ENCODE data around the gene SCN2A.
"Not testable (repeated sequence)": the region's sequence is repeated elsewhere in the genome, so short reads cannot be mapped to it uniquely, and the experiment has no call there.

SCN2A gene

GRCh38 chr2:165328272-165328671 lies 89.1 kb downstream of the SCN2A start:
- no peak for DNase-seq (ENCODE audit: low spot score)

GRCh38 chr2:165344276-165344675 lies 105.1 kb downstream of the SCN2A start:
- not testable (repeated sequence) for DNase-seq (ENCODE audit: low spot score)

GRCh38 chr2:165348441-165348840 lies 109.2 kb downstream of the SCN2A start:
- no peak for DNase-seq (ENCODE audit: low spot score)

GRCh38 chr2:165349181-165349580 lies 110.0 kb downstream of the SCN2A start:
- no peak for DNase-seq (ENCODE audit: low spot score)

DNA sequence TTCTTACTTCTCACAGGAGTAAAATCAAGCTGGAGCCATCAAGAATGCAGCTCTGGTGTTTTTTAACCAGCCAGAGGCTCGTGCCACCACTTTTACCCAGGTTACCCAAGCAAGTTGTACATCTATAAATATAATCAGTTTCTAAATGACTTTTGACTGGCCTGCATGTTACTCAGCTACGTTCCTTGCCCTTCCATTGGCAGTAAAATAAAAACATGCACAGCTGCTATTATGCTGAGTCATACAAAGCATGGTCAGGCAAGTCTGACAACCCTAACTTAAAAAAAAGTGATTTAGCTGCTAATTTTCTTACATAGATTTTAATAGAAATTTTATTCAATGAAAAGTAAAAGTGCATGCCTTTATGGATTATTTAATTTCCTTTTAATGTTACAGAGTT lies 118.5 kb downstream of the SCN2A start:
- peak; percentile 6 for DNase-seq (ENCODE audit: low spot score)

DNA sequence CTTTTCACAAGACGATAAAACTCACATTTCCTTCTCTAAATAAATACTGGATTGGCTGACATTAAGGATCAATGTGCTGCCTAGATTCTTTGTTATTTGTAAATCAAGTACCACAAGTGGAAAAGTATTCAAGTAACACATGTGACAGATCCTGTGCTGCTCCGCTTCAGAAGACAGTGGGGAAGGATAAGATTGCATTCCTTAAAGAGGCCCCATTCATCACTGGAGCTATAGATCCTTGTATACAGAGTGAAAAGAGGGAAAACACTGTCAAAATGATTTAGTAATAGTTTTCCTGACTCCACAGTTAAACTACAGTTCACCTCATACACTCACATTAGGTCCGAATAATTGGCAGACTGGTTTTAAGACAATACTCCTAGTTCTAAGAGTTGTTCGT lies 122.3 kb downstream of the SCN2A start:
- no peak for DNase-seq (ENCODE audit: low spot score)

DNA sequence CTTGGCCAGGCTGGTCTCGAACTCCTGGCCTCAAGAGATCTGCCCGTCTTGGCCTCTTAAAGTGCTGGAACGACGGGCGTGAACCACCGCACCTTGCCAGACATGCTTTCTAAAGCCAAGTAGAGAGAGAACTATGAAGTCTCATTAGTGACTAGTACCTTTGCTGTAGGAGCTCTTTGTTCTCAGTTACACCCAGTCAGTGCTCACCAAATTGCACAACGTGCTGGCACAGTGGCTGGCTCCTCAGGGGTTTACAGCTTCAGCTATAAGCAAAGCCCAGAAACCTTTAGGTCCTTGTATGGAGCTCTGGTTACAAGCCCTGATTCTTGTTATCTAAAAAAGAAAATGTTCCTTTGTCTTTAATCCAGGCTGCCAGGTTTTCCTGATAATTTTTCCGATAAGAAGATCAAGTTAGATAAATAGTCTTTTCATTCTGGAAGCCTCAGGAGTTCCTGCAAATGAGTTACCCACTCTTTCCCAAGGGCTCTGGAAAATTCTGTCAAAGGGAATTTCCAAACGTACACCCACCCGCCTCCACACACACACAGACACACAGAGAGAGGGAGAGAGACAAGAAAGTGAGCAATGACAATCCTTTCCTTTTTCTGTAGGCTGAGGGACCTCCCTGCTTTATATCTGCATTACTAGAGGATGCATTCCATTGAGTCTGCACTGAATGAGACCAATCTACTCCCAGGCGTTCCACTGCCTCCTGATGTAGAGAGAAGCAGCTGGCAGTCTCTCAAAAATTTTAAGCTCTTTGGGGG lies 130.1 kb downstream of the SCN2A start:
- no peak for DNase-seq (ENCODE audit: low spot score)

- no peak for DNase-seq (ENCODE audit: low spot score)
These were observed 130.7 kb downstream of the SCN2A start for GRCh38 chr2:165369898-165370296.

- DNase-seq (ENCODE audit: low spot score) = no peak
These were observed 132.1 kb downstream of the SCN2A start for GRCh38 chr2:165371356-165371755.

DNA sequence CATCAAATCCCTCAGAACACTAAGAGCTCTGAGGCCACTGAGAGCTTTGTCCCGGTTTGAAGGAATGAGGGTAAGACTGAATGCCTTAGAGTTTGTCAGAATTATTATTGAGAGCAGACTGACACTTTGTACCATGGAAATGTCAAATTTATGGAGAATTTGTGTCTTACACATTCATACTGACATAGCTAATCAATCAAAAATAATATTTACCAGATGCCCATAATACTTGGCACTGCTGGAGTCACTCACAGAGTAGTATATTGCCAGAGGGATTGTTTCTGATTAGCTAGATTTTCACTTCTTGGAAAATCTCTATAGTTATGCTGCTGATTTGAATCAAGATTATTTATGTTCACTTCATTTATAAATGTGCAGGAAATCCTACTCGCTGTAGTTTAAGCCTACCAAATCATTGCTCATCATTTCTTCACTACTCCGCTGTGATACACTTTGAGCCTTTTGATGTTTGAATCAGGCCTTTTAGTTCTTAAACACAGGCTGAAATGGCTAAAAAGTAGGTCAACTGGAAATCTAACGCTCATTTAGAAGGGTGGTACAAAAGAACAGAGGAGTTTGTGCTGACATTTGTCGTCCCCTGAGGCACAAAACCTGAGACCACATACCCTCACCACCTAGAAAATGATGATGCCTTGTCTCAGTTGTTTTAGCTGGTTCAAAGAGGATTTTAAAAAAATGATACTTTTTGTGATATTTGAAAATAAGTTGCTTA lies 134.2 kb downstream of the SCN2A start:
- no peak for DNase-seq (ENCODE audit: low spot score)

- DNase-seq (ENCODE audit: low spot score) = peak; percentile 68
These were observed 137.4 kb downstream of the SCN2A start for GRCh38 chr2:165376571-165376975.

- no peak for DNase-seq (ENCODE audit: low spot score)
These were observed 143.1 kb downstream of the SCN2A start for GRCh38 chr2:165382362-165382761.

DNA sequence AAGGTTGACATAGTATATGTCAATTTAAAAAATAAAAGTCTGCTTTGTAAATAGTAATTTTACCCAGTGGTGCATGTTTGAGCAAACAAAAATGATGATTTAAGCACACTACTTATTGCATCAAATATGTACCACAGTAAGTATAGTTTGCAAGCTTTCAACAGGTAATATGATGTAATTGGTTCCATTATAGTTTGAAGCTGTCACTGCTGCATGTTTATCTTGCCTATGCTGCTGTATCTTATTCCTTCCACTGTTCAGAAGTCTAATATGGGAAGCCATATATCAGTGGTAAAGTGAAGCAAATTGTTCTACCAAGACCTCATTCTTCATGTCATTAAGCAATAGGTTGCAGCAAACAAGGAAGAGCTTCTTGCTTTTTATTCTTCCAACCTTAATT lies 151.7 kb downstream of the SCN2A start:
- DNase-seq (ENCODE audit: low spot score) = no peak

DNA sequence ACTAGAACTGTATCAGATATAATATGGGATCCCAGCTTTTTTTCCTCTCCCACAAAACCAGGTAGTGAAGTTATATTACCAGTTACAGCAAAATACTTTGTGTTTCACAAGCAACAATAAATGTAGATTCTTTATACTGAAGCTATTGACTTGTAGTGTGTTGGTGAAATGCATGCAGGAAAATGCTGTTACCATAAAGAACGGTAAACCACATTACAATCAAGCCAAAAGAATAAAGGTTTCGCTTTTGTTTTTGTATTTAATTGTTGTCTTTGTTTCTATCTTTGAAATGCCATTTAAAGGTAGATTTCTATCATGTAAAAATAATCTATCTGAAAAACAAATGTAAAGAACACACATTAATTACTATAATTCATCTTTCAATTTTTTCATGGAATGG lies 152.6 kb downstream of the SCN2A start:
- DNase-seq (ENCODE audit: low spot score) = no peak

- not testable (repeated sequence) for DNase-seq (ENCODE audit: low spot score)
These were observed 159.4 kb downstream of the SCN2A start for GRCh38 chr2:165398603-165399002.

- DNase-seq (ENCODE audit: low spot score) = peak; percentile 79
These were observed 162.2 kb downstream of the SCN2A start for GRCh38 chr2:165401285-165401852.

DNA sequence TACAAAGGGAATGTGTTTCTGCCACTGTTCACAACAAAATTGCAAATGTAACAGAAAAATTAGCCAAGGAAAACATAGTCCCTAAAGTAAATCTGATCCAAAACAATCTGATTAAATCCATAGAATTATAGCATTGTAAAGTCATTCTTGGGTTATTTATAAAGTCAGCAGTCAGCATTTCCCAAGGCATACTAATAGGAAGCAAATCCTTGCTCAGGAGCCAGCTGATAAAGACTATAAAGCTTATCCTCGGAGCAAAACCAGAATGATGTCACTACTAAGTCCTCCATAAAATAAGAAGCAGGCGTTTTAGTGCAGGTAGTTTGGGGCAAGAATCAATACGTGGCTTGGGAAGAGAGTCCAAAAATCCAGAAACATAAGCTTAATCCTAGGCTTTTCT lies 162.9 kb downstream of the SCN2A start:
- no peak for DNase-seq (ENCODE audit: low spot score)

DNA sequence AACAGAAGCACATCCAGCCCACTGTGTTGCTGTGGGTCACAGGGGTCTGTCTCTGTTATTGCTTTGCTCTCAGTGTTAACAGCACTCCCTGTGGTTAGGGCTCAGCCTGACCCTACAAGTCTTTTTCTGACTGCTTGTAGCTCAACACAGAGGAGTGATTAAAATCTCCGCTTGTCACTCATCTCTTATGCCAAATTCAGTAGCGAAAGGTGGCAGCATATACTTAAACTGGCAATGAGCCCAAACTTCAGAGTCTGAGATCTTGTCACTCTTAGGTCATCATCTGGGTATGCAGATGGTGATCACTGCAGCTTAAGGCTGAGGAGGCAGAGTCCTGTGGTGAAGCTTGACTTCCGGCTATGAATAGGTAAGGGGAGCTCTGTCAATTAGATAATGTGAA lies 167.0 kb downstream of the SCN2A start:
- no peak for DNase-seq (ENCODE audit: low spot score)

DNA sequence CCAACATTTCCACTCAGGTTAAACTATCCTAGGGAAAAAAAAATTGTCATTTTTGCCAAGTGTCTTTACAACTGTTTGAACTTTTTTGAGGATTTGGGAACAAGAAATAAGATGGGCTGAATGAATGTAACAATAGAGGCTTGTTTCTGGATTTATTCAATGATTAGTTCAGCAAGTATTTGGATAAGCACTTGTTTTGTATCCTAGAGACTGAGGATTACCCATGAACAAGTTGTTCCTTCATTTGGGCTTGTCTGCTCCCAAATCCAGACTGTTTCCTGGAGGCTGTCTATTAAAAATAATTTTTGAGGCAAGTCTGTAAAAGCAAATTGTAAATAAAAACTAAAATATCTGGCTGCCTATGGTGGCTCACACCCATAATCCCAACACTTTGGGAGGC lies 168.3 kb downstream of the SCN2A start:
- peak; percentile 12 for DNase-seq (ENCODE audit: low spot score)

GRCh38 chr2:165408186-165408585 lies 169.0 kb downstream of the SCN2A start:
- no peak for DNase-seq (ENCODE audit: low spot score)

DNA sequence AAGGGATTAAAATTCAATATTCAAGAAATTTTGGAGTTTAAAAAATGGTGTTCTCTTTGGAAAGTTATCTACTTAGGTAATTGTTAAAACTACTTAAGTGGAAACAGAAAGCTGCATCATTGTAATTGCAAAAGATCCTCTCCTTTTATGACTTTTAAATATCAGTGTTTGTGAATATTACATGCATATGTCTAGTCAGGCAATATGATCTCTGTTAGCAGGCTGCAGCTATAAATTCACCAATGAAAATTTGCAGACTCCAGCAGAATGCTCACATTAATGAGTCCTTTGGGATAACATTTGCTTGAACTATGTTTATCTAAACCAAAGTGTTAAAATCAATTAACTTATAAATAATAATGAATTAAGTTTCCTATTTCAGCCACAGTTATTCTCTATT lies 171.1 kb downstream of the SCN2A start:
- DNase-seq (ENCODE audit: low spot score) = no peak

DNA sequence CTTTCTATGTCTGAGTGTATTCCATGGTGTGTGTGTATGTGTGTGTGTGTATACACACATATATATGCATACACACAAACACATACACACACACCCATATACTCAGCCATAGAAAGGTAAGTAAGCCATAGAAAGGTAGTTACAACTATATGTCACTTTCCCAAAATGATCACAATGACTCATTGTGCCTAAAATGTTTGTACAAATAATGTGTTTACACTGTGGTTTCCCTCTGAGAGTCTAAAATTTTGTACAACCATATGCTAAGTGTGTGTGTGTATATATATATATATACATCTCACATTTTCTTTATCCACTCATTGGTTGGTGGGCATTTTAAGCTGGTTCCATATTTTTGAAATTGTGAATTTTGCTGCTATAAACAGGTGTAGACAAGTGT lies 175.0 kb downstream of the SCN2A start:
- no peak for DNase-seq (ENCODE audit: low spot score)

- DNase-seq (ENCODE audit: low spot score) = no peak
These were observed 177.8 kb downstream of the SCN2A start for GRCh38 chr2:165417009-165417408.
